Measurements from ENCODE around the gene CREBBP. TPM values are rescaled to one million over a fixed set of nuclear protein-coding genes. Genes with fewer than 3 reads are reported as not detected.

The CREBBP gene
- total RNA-seq, 4 donors from 2014 or later, result 48.2 to 112 (median 74.9) TPM

GRCh38 chr16:3731126-3731935 lies 149.2 kb downstream of the CREBBP start:
- Histone ChIP-seq H3K9me3 (no peaks in the 10 kb centered on the region), H3K4me1 (no peaks in the 10 kb centered on the region), H3K36me3 (peaks cover 81 to 99% (median 93%) of the 10 kb centered on the region in 4 donors), H3K27ac (replicated peaks in 1 of 4) (no peak overlapping the region), H3K4me3 (no peak overlapping the region), H3K27me3 (no peaks in the 10 kb centered on the region)
- no peak for DNase-seq (ENCODE audit: extremely low spot score)
- intact Hi-C loops (cut with DNase I), result no loop called here
- 91% methylated on average over 33 of the region's 34 CpGs for WGBS
- no peak for TF ChIP-seq EP300 (IDR thresholded peaks at IDR 0.05)
- TF ChIP-seq POLR2A (IDR thresholded peaks at IDR 0.05; ENCODE audit: low read depth), result no peak
- no peak for TF ChIP-seq POLR2AphosphoS5 (IDR thresholded peaks at IDR 0.05)
- TF ChIP-seq, protein P1, sequence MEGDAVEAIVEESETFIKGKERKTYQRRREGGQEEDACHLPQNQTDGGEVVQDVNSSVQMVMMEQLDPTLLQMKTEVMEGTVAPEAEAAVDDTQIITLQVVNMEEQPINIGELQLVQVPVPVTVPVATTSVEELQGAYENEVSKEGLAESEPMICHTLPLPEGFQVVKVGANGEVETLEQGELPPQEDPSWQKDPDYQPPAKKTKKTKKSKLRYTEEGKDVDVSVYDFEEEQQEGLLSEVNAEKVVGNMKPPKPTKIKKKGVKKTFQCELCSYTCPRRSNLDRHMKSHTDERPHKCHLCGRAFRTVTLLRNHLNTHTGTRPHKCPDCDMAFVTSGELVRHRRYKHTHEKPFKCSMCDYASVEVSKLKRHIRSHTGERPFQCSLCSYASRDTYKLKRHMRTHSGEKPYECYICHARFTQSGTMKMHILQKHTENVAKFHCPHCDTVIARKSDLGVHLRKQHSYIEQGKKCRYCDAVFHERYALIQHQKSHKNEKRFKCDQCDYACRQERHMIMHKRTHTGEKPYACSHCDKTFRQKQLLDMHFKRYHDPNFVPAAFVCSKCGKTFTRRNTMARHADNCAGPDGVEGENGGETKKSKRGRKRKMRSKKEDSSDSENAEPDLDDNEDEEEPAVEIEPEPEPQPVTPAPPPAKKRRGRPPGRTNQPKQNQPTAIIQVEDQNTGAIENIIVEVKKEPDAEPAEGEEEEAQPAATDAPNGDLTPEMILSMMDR (IDR thresholded peaks at IDR 0.05), result no peak

- H3K27ac ChIP-seq (replicated peaks in 1 of 4), result no peak overlapping the region
- intact Hi-C loops (cut with DNase I), result no loop called here
- H3K4me1 ChIP-seq, result no peaks in the 10 kb centered on the region
- H3K4me3 ChIP-seq, result no peak overlapping the region
- no peaks in the 10 kb centered on the region for H3K27me3 ChIP-seq
- H3K9me3 ChIP-seq, result no peaks in the 10 kb centered on the region
- 87% methylated on average over 22 of the region's 24 CpGs for WGBS
- H3K36me3 ChIP-seq, result peaks cover 72 to 97% (median 90%) of the 10 kb centered on the region in 4 donors
- TF ChIP-seq POLR2A (IDR thresholded peaks at IDR 0.05; ENCODE audit: low read depth), result no peak
- no peak for DNase-seq (ENCODE audit: extremely low spot score)
Observed at GRCh38 chr16:3730161-3731125, 150.1 kb downstream of the CREBBP start.

- no peak for DNase-seq (ENCODE audit: extremely low spot score)
- Histone ChIP-seq H3K36me3 (peaks cover 62 to 87% (median 82%) of the 10 kb centered on the region in 4 donors), H3K4me3 (no peak overlapping the region), H3K27ac (replicated peaks in 1 of 4) (no peak overlapping the region), H3K27me3 (no peaks in the 10 kb centered on the region), H3K9me3 (no peaks in the 10 kb centered on the region), H3K4me1 (no peaks in the 10 kb centered on the region)
- WGBS, result 91% methylated on average over 39 of the region's 49 CpGs
- intact Hi-C loops (cut with DNase I), result no loop called here
- TF ChIP-seq EP300 (IDR thresholded peaks at IDR 0.05) (no peak), POLR2A (IDR thresholded peaks at IDR 0.05; ENCODE audit: low read depth) (no peak), POLR2AphosphoS5 (IDR thresholded peaks at IDR 0.05) (no peak)
- TF ChIP-seq, protein P1 (IDR thresholded peaks at IDR 0.05), result no peak
Observed at GRCh38 chr16:3729161-3730112, 151.1 kb downstream of the CREBBP start.

DNA sequence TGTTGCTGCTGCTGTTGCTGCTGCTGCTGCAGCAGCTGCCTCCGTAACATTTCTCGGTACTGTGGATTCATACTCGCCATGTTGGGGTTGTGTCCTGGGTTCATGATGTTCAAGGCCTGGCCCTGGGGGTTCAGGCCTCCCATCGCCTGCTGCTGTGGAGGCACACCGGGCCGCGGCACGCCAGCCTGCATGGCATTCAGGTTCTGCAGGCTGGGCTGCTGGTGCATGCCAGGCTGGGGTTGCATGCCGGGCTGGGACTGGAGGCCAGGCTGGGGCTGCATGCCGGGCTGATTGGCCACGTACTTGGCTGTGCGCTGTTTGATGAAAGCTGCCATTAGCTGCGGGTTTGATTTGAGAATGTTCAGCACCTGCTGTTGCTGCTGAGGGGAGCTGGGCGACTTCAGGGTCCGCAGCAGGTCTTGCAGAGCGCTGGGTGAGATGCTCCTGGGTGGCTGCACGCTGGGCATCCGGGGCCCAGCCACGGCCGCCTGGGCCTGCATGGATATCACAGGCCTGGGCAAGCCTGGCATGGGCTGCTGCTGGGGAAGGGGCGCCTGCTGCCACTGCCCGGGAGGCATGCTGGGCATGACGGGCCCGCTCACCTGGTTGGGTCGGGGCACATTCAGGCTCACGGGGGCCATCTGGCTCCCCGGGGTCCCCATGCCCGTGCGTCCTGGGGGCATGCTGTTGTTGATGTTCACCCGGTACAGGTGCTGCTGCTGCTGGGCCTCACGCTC lies 151.9 kb downstream of the CREBBP start:
- H3K36me3 ChIP-seq, result peaks cover 58 to 78% (median 73%) of the 10 kb centered on the region in 4 donors
- no peaks in the 10 kb centered on the region for H3K27me3 ChIP-seq
- H3K4me1 ChIP-seq, result no peaks in the 10 kb centered on the region
- no peak overlapping the region for H3K4me3 ChIP-seq
- TF ChIP-seq, protein P1 (IDR thresholded peaks at IDR 0.05), result no peak
- TF ChIP-seq EP300 (IDR thresholded peaks at IDR 0.05) (no peak), POLR2AphosphoS5 (IDR thresholded peaks at IDR 0.05) (no peak), POLR2A (IDR thresholded peaks at IDR 0.05; ENCODE audit: low read depth) (no peak)
- DNase-seq (ENCODE audit: extremely low spot score), result no peak
- intact Hi-C loops (cut with DNase I), result no loop called here
- no peaks in the 10 kb centered on the region for H3K9me3 ChIP-seq
- no peak overlapping the region for H3K27ac ChIP-seq (replicated peaks in 1 of 4)
- 95% methylated on average over 17 of the region's 31 CpGs for WGBS
